Muscle layer of duodenum (tissue), 2 donors: ENCODE data around the gene NEURL1B.

Experiments used
- H3K27ac ChIP-seq: one replicate; pipeline ENCODE4 v1.7.0; 2013; ENCODE audit warnings: mild to moderate bottlenecking, low read length
- H3K27me3 ChIP-seq: one replicate; pipeline ENCODE4 v1.7.0; 2013; ENCODE audit warnings: low read depth, mild to moderate bottlenecking, control low read depth, low read length
- H3K36me3 ChIP-seq, 2 donors: one replicate each; pipeline ENCODE4 v1.7.0; 2013; ENCODE audit warnings: low read length in 2 of 2, control low read depth in 1 of 2, mild to moderate bottlenecking in 1 of 2; ENCODE audit not compliant: insufficient read depth in 2 of 2, control insufficient read depth in 1 of 2
- H3K4me1 ChIP-seq, 2 donors: one replicate each; pipeline ENCODE4 v1.7.0; 2013; ENCODE audit warnings: low read length in 2 of 2, mild to moderate bottlenecking in 2 of 2, control low read depth in 1 of 2, moderate library complexity in 1 of 2; ENCODE audit not compliant: insufficient read depth in 2 of 2, control insufficient read depth in 1 of 2
- H3K4me3 ChIP-seq, 2 donors: one replicate each; pipeline ENCODE4 v1.7.0; 2013; ENCODE audit warnings: low read length in 2 of 2, low read depth in 1 of 2, mild to moderate bottlenecking in 1 of 2
- H3K9me3 ChIP-seq, 2 donors: one replicate each; pipeline ENCODE4 v1.7.0; 2013; ENCODE audit warnings: low read length in 2 of 2, control low read depth in 1 of 2, mild to moderate bottlenecking in 1 of 2; ENCODE audit not compliant: control insufficient read depth in 1 of 2
- donor health status: healthy.

NEURL1B gene

DNA sequence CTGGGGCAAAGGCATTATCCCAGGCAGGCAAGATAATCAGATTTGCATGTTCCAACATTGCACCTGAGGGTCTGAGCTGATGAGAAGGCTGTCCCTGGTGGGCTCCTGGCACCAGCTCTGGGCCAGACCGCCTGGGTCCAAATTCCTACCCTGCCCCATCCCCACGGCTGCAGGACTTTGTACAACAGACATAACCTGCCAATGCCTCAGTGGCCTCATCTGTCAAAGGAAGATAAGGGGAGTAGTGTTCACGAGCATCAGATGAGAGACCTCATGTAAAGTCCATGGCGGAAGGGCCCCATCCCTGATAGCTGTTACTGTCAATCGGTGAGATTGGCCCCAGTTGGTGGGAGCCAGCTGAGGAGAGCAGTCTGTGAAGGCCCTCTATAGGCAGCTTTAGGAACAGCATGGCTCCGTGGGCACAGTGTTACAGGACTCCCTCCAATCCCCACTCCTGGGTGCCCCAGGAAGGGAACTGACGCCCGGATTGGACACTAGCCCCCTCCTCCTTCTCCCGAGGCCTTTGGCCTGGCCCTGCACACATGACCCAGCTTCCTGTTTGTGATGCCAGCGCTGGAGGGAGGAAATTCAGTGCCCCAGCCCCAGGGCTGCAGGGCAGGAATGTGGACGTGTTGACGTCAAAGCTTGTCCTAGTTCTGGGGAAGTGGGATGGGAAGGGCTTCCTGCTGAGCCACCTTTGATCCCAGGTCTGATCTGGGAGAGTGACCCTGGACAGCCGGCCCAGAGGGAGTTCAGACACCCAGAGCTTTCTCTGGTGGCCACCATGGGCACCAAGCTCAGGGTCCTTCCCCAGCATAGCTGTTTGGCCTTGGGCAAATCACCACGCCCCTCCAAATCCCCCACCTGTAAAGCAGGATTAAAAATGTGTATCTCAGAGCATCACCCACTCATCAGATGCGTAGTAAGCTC is 73.7 kb downstream of the NEURL1B start:
- Histone ChIP-seq H3K27ac (no peak overlapping the region), H3K4me3 (no peak overlapping the region)

DNA sequence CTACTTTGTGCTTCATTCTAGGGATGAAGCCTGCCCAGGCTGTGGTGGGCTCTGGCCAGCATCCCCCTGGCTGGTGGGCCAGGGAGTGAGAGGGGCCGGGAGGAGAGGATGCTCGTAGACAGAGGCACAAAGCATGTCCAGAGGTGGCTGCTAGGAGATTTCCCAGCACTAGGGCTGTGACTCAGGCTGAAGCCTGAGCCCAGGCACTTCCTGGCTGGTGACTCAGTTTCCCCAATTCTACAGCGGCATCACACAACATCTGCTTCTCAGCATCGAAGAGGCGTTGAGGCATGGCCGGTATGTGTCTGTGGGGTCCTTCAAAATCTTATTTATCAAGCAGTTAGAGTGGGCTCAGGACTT is 74.3 kb downstream of the NEURL1B start:
- Histone ChIP-seq H3K4me1 (peaks cover 5 to 6% of the 10 kb centered on the region in 2 donors), H3K9me3 (no peaks in the 10 kb centered on the region), H3K4me3 (no peak overlapping the region), H3K27me3 (no peaks in the 10 kb centered on the region), H3K27ac (no peak overlapping the region), H3K36me3 (no peaks in the 10 kb centered on the region)

More for the DNA sequence above, 73.7 kb downstream of the NEURL1B start:
- Histone ChIP-seq H3K27me3 (no peaks in the 10 kb centered on the region), H3K9me3 (no peaks in the 10 kb centered on the region), H3K4me1 (peaks cover 5 to 6% of the 10 kb centered on the region in 2 donors), H3K36me3 (no peaks in the 10 kb centered on the region)

DNA sequence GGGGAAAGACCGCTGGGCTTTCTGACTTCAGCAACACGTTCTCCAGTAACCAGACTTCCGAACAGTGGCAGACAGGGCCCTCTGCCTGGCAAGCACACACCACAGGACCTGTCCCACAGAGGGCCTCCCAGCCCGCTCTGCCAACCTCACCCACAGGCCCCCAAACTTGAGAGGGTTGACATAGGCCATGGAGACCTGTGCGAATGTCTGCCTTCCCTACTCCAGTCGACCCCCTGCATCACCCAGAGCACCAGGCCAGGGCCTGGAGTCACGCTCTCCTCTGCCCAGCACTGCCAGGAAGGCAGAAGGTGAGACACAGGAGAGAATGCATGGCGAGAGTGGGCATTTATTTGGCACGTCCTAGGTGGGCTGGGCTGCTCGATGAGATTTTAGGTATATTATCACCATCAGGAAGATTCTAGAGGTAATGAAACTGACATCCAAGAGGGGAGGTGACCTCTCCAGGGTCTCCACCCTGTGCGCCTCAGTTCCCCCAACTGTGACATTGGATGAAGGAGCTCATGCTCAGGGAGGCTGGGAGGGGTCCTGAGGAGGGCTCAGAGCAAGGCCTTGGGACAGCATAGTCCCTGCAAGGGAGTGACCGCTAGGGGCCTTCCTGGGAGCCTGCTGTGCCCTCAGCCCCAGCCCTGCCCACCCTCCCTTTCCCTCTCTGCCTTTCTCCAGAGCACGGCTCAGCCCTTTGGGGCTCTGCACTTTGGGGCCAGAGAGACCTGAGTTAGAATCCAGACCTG is 75.0 kb downstream of the NEURL1B start:
- no peak overlapping the region for H3K27ac ChIP-seq
- H3K36me3 ChIP-seq, result no peaks in the 10 kb centered on the region
- H3K9me3 ChIP-seq, result no peaks in the 10 kb centered on the region
- H3K27me3 ChIP-seq, result no peaks in the 10 kb centered on the region
- peaks cover 5 to 6% of the 10 kb centered on the region in 2 donors for H3K4me1 ChIP-seq
- no peak overlapping the region for H3K4me3 ChIP-seq

DNA sequence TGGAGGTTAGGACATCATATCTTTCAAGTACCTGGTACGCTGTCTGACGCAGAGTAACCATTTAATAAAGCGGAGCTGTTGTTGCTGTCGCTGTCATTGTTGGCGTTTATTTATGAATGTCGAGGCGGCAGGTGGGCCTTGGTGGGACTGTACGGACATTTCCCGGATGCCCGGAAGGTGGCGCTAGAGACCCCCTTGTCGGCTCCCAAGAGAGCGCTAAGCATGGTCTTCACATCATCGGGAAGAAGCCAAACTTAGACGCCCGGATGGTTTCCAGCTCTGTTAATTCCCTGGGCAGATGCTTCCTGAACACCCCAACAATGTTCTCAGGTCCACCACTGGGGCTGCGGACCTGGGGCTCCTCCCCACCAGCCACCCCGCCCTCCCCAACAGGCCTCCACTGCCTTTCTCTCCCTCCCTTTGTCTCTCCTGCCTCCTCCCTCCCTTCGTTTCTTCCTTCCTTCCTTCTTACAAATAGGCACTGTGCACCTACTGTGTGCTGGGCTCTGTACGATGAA is 75.8 kb downstream of the NEURL1B start:
- no peaks in the 10 kb centered on the region for H3K9me3 ChIP-seq
- H3K27me3 ChIP-seq, result no peaks in the 10 kb centered on the region
- H3K4me1 ChIP-seq, result peaks cover 5 to 9% of the 10 kb centered on the region in 2 donors
- no peak overlapping the region for H3K4me3 ChIP-seq
- no peak overlapping the region for H3K27ac ChIP-seq
- no peaks in the 10 kb centered on the region for H3K36me3 ChIP-seq

DNA sequence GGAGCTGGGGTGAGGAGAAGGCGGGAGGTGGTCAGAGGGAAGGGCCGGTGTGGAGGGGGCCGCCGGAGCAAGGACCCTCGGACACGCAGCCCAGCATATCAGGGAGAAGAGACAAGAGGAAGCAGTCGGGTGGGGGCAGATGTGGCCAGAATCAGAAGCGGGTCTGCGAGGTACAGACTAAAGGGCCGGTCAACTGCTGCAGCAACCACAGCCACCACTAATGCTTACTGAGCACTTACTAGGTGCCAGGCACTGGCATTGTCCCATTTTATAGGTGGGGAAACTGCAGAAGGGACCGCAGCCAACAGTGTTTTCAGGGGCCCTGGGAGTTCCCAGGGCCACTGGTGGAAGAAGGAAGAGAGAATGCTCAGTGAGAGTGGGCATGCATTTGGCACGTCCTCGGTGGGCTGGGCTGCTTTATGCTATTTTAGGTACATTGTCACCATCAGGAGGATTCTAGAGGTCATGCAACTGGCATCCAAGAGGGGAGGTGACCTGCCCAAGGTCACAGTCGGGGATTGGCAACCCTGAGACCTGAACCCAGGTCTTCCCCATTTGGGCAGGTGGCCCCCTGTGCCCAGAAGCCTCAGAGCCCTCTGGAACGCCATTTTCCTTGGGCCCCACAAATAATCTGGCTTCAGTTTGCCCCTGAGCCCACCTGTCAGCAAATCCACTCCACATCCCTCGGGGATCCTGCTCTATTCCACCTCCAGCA is 76.6 kb downstream of the NEURL1B start:
- Histone ChIP-seq H3K27me3 (no peaks in the 10 kb centered on the region), H3K9me3 (no peaks in the 10 kb centered on the region), H3K4me1 (peaks cover 5 to 13% of the 10 kb centered on the region in 2 donors), H3K36me3 (no peaks in the 10 kb centered on the region), H3K4me3 (no peak overlapping the region), H3K27ac (no peak overlapping the region)

DNA sequence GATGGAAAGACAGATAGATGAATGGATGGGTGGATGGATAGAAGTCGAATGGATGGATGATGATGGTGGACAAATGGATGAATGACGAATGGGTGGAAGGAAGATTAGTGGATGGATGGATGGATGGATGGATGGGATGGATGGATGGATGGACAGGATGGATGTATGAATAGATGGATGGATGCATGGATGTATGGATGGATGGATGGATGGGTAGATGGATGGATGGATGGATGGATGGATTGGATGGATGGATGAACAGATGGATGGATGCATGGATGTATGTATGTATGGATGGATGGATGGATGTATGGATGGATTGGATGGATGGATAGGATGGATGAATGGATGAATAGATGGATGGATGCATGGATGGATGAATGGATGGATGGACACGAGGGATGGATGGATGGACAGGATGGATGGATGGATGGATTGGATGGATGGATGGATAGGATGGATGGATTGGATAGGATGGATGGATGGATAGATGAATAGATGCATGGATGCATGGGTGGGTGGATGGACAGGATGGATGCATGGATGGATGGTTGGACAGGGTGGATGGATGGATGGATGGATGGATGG is 77.6 kb downstream of the NEURL1B start:
- H3K4me1 ChIP-seq, result peaks cover 5 to 8% of the 10 kb centered on the region in 2 donors

DNA sequence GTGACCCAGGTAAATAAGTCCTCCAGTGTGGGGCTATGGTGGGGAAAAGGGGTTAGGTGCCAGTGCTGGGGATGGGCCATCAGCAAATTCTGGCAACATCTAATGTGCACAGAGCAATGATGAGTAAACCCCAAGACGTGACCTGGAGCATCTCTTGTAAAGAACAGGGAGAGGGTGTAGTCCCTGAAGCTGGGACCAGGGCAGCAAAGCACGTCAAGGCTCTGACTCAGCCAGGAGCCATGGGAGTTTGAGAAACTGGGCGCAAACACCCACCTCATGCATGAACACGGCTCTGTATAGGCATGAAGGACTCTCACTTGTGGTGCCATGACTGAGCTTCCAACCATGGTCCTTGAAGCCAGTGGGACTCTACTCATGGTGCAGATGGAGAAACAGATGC is 78.1 kb downstream of the NEURL1B start:
- Histone ChIP-seq H3K27me3 (no peaks in the 10 kb centered on the region), H3K36me3 (no peaks in the 10 kb centered on the region), H3K9me3 (no peaks in the 10 kb centered on the region), H3K27ac (no peak overlapping the region), H3K4me1 (peaks cover 5 to 8% of the 10 kb centered on the region in 2 donors), H3K4me3 (no peak overlapping the region)

More for the DNA sequence above, 77.6 kb downstream of the NEURL1B start:
- Histone ChIP-seq H3K4me3 (no peak overlapping the region), H3K36me3 (no peaks in the 10 kb centered on the region), H3K27me3 (no peaks in the 10 kb centered on the region), H3K27ac (no peak overlapping the region), H3K9me3 (no peaks in the 10 kb centered on the region)

DNA sequence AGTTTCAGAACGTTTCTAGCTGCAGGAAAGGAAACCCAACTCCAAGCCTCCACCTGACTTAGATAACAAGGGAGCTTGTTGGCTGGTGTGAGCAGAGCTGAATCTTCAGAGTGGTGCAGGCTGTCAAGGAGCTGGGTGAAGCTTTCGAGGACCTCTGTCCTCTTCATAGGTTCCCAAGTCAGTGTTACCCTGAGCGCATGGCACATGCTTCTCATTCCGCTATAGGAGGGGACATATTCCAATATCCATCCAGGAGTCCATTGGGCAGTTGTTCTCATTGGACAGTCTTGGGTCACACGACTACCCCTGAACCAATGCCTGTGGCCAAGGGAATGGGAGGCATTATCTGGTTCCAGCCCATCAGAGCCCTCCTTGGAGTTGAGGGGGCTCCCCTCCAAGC is 79.6 kb downstream of the NEURL1B start:
- Histone ChIP-seq H3K4me3 (no peak overlapping the region), H3K9me3 (no peaks in the 10 kb centered on the region), H3K27me3 (no peaks in the 10 kb centered on the region), H3K27ac (no peak overlapping the region), H3K36me3 (no peaks in the 10 kb centered on the region), H3K4me1 (peaks cover 0 to 8% of the 10 kb centered on the region in 2 donors)

DNA sequence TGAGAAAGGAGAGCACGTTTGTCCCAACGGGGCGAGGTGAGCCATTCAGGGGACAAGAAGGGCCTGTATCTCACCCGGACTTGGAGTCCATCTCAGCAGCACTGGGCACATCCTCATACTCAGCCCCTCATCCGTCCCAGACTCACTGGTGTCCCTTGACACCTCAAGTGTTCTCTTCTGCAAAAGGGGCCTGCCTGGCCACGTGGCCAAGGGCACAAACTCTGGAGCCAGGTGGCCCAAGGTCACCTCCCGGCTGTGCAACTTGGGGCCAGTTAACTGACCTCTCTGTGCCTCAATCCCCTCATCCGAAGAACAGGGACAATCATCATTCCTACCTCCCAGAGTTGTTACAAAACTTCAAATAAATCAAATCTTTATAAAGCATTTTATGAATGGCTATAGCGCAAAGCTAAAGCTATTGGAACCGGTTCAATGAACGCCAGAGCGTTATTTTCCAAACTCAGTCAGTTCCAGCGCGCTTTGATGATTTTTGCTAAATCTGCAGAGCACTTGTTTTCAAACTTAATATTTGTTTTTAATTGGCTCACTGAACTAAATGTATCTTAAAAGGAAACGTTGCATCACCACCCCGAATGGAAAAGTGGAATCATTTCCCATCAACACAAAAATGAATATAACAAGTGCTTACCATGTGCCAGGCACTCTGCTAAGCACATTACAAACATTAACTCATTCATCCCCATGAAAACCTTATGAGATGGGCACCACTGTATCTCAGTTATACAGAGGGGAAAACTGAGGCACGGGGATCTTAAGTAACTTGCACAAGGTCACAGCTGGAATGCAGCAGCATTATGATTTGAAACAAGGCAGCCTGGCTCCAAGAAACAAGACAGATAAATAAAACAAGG is 80.6 kb downstream of the NEURL1B start:
- Histone ChIP-seq H3K27me3 (no peaks in the 10 kb centered on the region), H3K4me3 (no peak overlapping the region), H3K4me1 (peaks cover 0 to 8% of the 10 kb centered on the region in 2 donors), H3K27ac (peak overlapping the region; percentile 1), H3K36me3 (no peaks in the 10 kb centered on the region), H3K9me3 (no peaks in the 10 kb centered on the region)

DNA sequence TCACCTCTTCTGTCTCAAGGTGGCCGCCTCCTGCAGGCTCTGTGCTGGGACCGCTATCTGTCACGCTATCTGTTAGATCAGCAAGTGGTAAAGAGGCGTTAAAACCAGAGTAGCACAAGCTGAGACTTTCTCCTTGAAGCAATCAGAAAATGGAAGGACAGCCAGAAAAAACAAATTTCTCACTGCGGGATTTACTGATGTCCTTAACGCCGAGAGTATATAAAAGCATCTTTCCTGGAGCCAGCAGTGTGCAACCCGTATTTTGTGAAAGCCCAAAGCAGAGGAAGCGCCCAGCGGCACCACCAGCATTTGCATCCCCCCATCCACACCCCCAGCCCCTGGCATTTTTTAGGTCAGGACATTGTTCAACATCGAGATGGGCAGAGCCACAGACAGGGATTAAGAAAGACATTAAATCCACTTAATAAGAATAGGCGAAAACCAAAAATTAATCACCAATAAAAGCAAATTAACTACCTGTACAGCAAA is 81.3 kb downstream of the NEURL1B start:
- Histone ChIP-seq H3K27me3 (no peaks in the 10 kb centered on the region), H3K27ac (no peak overlapping the region), H3K4me3 (no peak overlapping the region)

More for the DNA sequence above, 81.3 kb downstream of the NEURL1B start:
- no peaks in the 10 kb centered on the region for H3K9me3 ChIP-seq
- H3K4me1 ChIP-seq, result peaks cover 0 to 8% of the 10 kb centered on the region in 2 donors
- H3K36me3 ChIP-seq, result no peaks in the 10 kb centered on the region
